ENCODE data around the gene ZNF668. TPM values are rescaled to one million over a fixed set of nuclear protein-coding genes. Genes with fewer than 3 reads are reported as not detected.

Gene ZNF668
- total RNA-seq, 3 donors from 2014 or later (not counting 1 experiment from before 2014, with no cell fraction given) = 11.0 to 27.4 (median 22.6) TPM

GRCh38 chr16:31067342-31067741 lies 6.7 kb downstream of the ZNF668 start:
- Histone ChIP-seq H3K36me3 (ENCODE audit: control insufficient read depth, insufficient read depth, low read length) (no peaks in the 10 kb centered on the region), H3K4me1 (ENCODE audit: control insufficient read depth, insufficient read depth, low read length) (peaks cover 47% of the 10 kb centered on the region), H3K27ac (ENCODE audit: low read length) (no peak overlapping the region), H3K9me3 (ENCODE audit: control insufficient read depth, insufficient read depth, low read length) (no peaks in the 10 kb centered on the region), H3K4me3 (ENCODE audit: low read length) (no peak overlapping the region), H3K27me3 (ENCODE audit: control insufficient read depth, insufficient read depth, low read length) (no peaks in the 10 kb centered on the region)
- DNase-seq (no peak), ATAC-seq (no peak)
- Mint-ChIP-seq H3K36me3 (no peaks in the 10 kb centered on the region), H3K27ac (peak overlapping the region in 1 of 2 donors; percentile 49), H3K27me3 (ENCODE audit: low read depth in 2 of 2) (no peaks in the 10 kb centered on the region), H3K9me3 (no peaks in the 10 kb centered on the region), H3K4me1 (peaks cover 59 to 62% of the 10 kb centered on the region in 2 donors), H3K4me3 (no peak overlapping the region)
- no peak for TF ChIP-seq CTCF (IDR thresholded peaks at IDR 0.05)
- WGBS (ENCODE audit: insufficient coverage) = 97% methylated on average over 2 of the region's 3 CpGs
- intact Hi-C loops (cut with micrococcal nuclease) = no loop called here

- H3K27me3 ChIP-seq (ENCODE audit: control insufficient read depth, insufficient read depth, low read length) = no peaks in the 10 kb centered on the region
- H3K9me3 ChIP-seq (ENCODE audit: control insufficient read depth, insufficient read depth, low read length) = no peaks in the 10 kb centered on the region
- H3K27me3 Mint-ChIP-seq (ENCODE audit: low read depth in 2 of 2) = no peaks in the 10 kb centered on the region
- ATAC-seq (no peak), DNase-seq (peak in 1 of 2 donors; percentile 27)
- H3K27ac Mint-ChIP-seq = peak overlapping the region; percentile 87 to 93
- TF ChIP-seq CTCF (IDR thresholded peaks at IDR 0.05) = no peak
- no peak overlapping the region for H3K4me3 ChIP-seq (ENCODE audit: low read length)
- no peaks in the 10 kb centered on the region for H3K36me3 Mint-ChIP-seq
- H3K4me1 ChIP-seq (ENCODE audit: control insufficient read depth, insufficient read depth, low read length) = peaks cover 61% of the 10 kb centered on the region
- peaks cover 12% of the 10 kb centered on the region for H3K36me3 ChIP-seq (ENCODE audit: control insufficient read depth, insufficient read depth, low read length)
- H3K4me1 Mint-ChIP-seq = peaks cover 53 to 56% of the 10 kb centered on the region in 2 donors
- H3K9me3 Mint-ChIP-seq = no peaks in the 10 kb centered on the region
- intact Hi-C loops (cut with micrococcal nuclease) = no loop called here
- H3K27ac ChIP-seq (ENCODE audit: low read length) = peak overlapping the region; percentile 17
- peak overlapping the region; percentile 90 for H3K4me3 Mint-ChIP-seq
- WGBS (ENCODE audit: insufficient coverage) = 85% methylated on average over 4 of the region's 4 CpGs
Measured at GRCh38 chr16:31064882-31065461, 9.1 kb downstream of the ZNF668 start.

GRCh38 chr16:31063843-31064611 lies 10.0 kb downstream of the ZNF668 start:
- peak overlapping the region; percentile 57 for H3K27ac ChIP-seq (ENCODE audit: low read length)
- no peaks in the 10 kb centered on the region for H3K36me3 Mint-ChIP-seq
- WGBS (ENCODE audit: insufficient coverage) = 45% methylated on average over 56 of the region's 56 CpGs

More at GRCh38 chr16:31063843-31064611, 10.0 kb downstream of the ZNF668 start:
- H3K4me3 Mint-ChIP-seq = peak overlapping the region; percentile 90
- H3K9me3 Mint-ChIP-seq = no peaks in the 10 kb centered on the region
- no peak for TF ChIP-seq CTCF (IDR thresholded peaks at IDR 0.05)
- no peaks in the 10 kb centered on the region for H3K9me3 ChIP-seq (ENCODE audit: control insufficient read depth, insufficient read depth, low read length)
- intact Hi-C loops (cut with micrococcal nuclease) = no loop called here
- ATAC-seq (peak; percentile 82 to 89 (median 82)), DNase-seq (peak; percentile 49 to 66)
- H3K4me3 ChIP-seq (ENCODE audit: low read length) = peak overlapping the region; percentile 18
- no peaks in the 10 kb centered on the region for H3K27me3 ChIP-seq (ENCODE audit: control insufficient read depth, insufficient read depth, low read length)
- no peaks in the 10 kb centered on the region for H3K27me3 Mint-ChIP-seq (ENCODE audit: low read depth in 2 of 2)
- H3K4me1 Mint-ChIP-seq = peaks cover 46 to 51% of the 10 kb centered on the region in 2 donors
- H3K4me1 ChIP-seq (ENCODE audit: control insufficient read depth, insufficient read depth, low read length) = peaks cover 61% of the 10 kb centered on the region
- H3K27ac Mint-ChIP-seq = peak overlapping the region; percentile 87 to 93
- peaks cover 16% of the 10 kb centered on the region for H3K36me3 ChIP-seq (ENCODE audit: control insufficient read depth, insufficient read depth, low read length)
